ENCODE results near the gene LPAR1. TPM values are rescaled to one million over a fixed set of nuclear protein-coding genes. Genes with fewer than 3 reads are reported as not detected.

The LPAR1 gene
- total RNA-seq, 1 donor from 2014 or later = 61.5 TPM

Small RNAs within 50 kb of the gene (small RNA-seq; reads per million reads assigned to genes)
- gene RF00019 (ENCODE audit: low replicate concordance) = not detected
- gene RNU6-432P (ENCODE audit: low replicate concordance) = not detected

All from tongue (tissue), 2 donors.